ENCODE results near the gene WNT1.

The WNT1 gene

DNA sequence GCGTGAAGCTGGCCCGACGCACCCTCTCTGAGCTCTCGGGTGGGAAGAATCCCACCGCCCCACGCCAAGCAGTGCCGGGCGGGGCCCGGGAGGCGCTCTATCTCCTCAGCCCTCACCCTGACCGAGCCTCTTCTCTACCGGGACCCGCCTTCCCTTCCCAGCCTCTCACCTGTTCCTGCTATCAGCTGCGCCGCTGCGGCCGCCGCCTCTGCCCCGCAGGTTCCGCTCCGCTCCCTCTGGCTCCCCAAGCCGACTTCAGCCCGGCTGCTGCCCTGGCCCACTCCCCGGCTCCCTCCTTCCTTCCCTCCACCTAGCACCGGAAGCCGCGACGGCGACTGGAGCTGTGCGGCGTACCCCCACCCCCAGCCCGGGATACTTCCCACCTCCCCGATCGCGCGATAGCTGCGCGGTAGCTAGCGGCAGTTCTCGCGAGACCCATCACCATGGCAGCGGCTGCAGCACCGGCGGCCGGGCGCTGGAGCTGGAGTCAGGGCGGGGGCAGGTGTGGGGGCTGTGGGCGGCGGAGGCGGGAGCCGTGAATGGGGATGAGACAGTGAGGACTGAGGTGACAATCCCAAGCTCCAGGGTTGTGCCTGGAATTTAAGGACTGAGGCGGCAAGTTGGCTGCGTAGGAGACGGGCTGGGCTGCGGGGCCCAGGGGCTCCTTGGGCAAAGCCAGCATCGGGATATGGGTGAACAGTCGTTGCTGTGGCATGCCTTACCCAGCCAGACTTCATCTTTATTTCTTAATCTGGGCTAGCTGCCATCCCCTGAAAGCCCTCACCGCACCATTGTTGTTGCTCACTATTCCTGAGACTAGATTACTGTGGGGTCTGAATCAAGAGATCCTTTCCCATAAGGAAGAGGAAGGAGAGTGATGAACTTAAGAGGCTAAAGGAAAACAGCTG is 20.7 kb upstream of the WNT1 start, which contains the start of gene ARF3:
Gene ARF3, minus strand, starts transcription at position 347 of the 908 bp plus-strand sequence. CDS start 16,392 bp downstream, outside the sequence.
- CTCF ChIA-PET: interaction anchor here (0.7 to 8.0 kb wide), 16 partner anchors 10 to 143 kb away, joined by 3 to 58 read pairs (median 6); partner anchors contain the start of genes DDX23 and WNT1

DNA sequence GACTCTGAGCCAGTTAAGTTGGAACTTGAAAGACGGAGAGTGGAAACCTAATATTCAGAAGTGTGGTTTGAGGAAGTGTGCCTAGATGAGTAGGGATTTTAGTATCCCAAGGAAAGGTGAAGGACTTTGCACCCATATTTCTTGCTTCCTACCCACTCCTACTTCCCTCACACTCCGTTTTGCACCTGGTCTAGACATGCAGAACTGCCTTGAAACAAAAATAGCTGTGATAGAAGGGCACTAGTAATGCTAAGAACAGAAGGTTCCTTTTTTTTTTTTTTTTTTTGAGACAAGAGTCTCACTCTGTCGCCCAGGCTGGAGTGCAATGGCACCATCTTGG is 20.1 kb upstream of the WNT1 start:
- POLR2A ChIA-PET: interaction anchor here (0.8 kb wide), 1 partner anchor 11 kb away, joined by 3 read pairs; no protein-coding TSS in a partner anchor
- no peak for DNase-seq (ENCODE audit: extremely low spot score)
- CTCF ChIA-PET: interaction anchor here (0.7 to 8.0 kb wide), 12 partner anchors 10 to 143 kb away, joined by 3 to 58 read pairs (median 6); partner anchors contain the start of genes DDX23 and WNT1
- TF ChIP-seq, protein P1, sequence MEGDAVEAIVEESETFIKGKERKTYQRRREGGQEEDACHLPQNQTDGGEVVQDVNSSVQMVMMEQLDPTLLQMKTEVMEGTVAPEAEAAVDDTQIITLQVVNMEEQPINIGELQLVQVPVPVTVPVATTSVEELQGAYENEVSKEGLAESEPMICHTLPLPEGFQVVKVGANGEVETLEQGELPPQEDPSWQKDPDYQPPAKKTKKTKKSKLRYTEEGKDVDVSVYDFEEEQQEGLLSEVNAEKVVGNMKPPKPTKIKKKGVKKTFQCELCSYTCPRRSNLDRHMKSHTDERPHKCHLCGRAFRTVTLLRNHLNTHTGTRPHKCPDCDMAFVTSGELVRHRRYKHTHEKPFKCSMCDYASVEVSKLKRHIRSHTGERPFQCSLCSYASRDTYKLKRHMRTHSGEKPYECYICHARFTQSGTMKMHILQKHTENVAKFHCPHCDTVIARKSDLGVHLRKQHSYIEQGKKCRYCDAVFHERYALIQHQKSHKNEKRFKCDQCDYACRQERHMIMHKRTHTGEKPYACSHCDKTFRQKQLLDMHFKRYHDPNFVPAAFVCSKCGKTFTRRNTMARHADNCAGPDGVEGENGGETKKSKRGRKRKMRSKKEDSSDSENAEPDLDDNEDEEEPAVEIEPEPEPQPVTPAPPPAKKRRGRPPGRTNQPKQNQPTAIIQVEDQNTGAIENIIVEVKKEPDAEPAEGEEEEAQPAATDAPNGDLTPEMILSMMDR (IDR thresholded peaks at IDR 0.05; ENCODE audit: control extremely low read depth, extremely low read depth, low read depth, missing control alignments): no peak

More for the DNA sequence above, 20.7 kb upstream of the WNT1 start, which contains the start of gene ARF3:
- POLR2A ChIA-PET: interaction anchor here (0.6 to 1.1 kb wide), 4 partner anchors 11 to 1143 kb away, joined by 3 to 4 read pairs (median 3); no protein-coding TSS in a partner anchor
- TF ChIP-seq, protein P1 (IDR thresholded peaks at IDR 0.05; ENCODE audit: control extremely low read depth, extremely low read depth, low read depth, missing control alignments): no peak
- peak; percentile 97 for DNase-seq (ENCODE audit: extremely low spot score)

GRCh38 chr12:48960834-48961233 is 17.3 kb upstream of the WNT1 start:
- DNase-seq (ENCODE audit: extremely low spot score): no peak
- ChIA-PET POLR2A (no interaction called here), CTCF (interaction anchor here (1.1 to 15.6 kb wide), 4 partner anchors 8 to 37 kb away, joined by 3 to 264 read pairs (median 3); partner anchors contain the start of gene WNT1)
- TF ChIP-seq, protein P1 (IDR thresholded peaks at IDR 0.05; ENCODE audit: control extremely low read depth, extremely low read depth, low read depth, missing control alignments): no peak

- DNase-seq (ENCODE audit: extremely low spot score): no peak
- TF ChIP-seq, protein P1 (IDR thresholded peaks at IDR 0.05; ENCODE audit: control extremely low read depth, extremely low read depth, low read depth, missing control alignments): no peak
- ChIA-PET CTCF (interaction anchor here (1.2 to 15.6 kb wide), 2 partner anchors 21 to 37 kb away, joined by 3 to 264 read pairs; partner anchors contain the start of gene WNT1), POLR2A (no interaction called here)
Observed at GRCh38 chr12:48961331-48961730, 16.8 kb upstream of the WNT1 start.

DNA sequence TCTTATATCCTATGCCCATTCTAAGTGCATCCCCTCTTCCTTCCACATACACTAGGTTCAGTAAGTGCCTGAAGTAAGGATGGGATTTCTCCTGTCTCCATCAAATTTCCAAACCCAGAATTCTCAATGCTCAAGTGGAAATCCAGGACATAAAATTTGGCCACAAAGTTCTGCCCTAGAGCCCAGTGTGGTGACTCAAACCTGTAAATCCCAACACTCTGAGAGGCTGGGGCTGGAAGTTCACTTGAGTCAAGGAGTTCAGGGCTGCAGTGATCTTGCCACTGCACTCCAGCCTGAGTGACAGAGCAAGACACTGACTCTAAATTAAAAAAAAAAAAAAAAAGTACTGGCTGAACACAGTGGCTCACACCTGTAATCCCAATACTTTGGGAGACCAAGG is 16.3 kb upstream of the WNT1 start:
- TF ChIP-seq, protein P1 (IDR thresholded peaks at IDR 0.05; ENCODE audit: control extremely low read depth, extremely low read depth, low read depth, missing control alignments): no peak
- no peak for DNase-seq (ENCODE audit: extremely low spot score)
- ChIA-PET POLR2A (no interaction called here), CTCF (interaction anchor here (1.2 to 15.6 kb wide), 2 partner anchors 21 to 38 kb away, joined by 3 to 264 read pairs; partner anchors contain the start of gene WNT1)

DNA sequence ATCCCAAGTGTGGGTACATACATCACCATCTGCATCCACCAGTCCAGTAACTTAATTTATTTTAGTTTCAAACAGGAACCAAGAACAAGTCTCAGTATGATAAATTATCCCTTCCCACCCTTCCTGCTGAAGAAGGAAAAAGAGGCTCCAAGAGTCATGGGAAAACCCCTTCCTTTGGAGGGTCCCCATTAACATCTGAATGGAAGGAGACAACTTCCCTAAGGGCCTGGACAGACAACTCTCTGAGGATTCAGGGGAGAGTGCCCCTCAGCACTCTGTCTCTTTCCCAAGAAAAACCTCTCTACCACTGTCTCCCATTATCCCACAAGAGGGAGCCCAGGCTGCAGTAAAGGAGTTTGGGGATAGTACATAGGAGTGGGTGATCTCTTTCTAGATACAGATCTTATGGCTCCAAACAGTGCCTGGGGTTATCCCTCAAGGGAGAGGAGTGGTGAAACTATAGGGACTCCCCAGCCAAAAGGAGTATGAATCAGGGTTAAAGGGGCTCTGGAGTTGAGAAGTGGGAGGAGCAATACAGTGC is 12.8 kb upstream of the WNT1 start:
- TF ChIP-seq, protein P1 (IDR thresholded peaks at IDR 0.05; ENCODE audit: control extremely low read depth, extremely low read depth, low read depth, missing control alignments): no peak
- ChIA-PET CTCF (interaction anchor here (1.2 to 15.6 kb wide), 4 partner anchors 8 to 32 kb away, joined by 3 to 264 read pairs (median 60); partner anchors contain the start of genes ARF3, DDN and WNT1), POLR2A (no interaction called here)
- DNase-seq (ENCODE audit: extremely low spot score): no peak

Data from GM10248 (cell line).